ENCODE results near the gene MAGI2.

Gene MAGI2

GRCh38 chr7:79142706-79143105, 310.8 kb downstream of the MAGI2 start:
- TF ChIP-seq CTCF (IDR thresholded peaks at IDR 0.05; ENCODE audit: borderline replicate concordance, control extremely low read depth, extremely low read depth, insufficient read depth, missing control alignments) = no peak

GRCh38 chr7:79141252-79141651, 312.2 kb downstream of the MAGI2 start:
- no peak for TF ChIP-seq CTCF (IDR thresholded peaks at IDR 0.05; ENCODE audit: borderline replicate concordance, control extremely low read depth, extremely low read depth, insufficient read depth, missing control alignments)
- DNase-seq (ENCODE audit: low spot score) = no peak
- in situ Hi-C loops (cut with MboI; ENCODE audit: low sequenced_read_pairs, unreplicated experiment) = no loop called here

More at GRCh38 chr7:79142706-79143105, 310.8 kb downstream of the MAGI2 start:
- DNase-seq (ENCODE audit: low spot score) = no peak
- in situ Hi-C loops (cut with MboI; ENCODE audit: low sequenced_read_pairs, unreplicated experiment) = no loop called here

GRCh38 chr7:79137942-79138341, 315.5 kb downstream of the MAGI2 start:
- in situ Hi-C loops (cut with MboI; ENCODE audit: low sequenced_read_pairs, unreplicated experiment) = no loop called here
- no peak for TF ChIP-seq CTCF (IDR thresholded peaks at IDR 0.05; ENCODE audit: borderline replicate concordance, control extremely low read depth, extremely low read depth, insufficient read depth, missing control alignments)
- DNase-seq (ENCODE audit: low spot score) = no peak

GRCh38 chr7:79132844-79133451, 320.5 kb downstream of the MAGI2 start:
- no peak for DNase-seq (ENCODE audit: low spot score)
- in situ Hi-C loops (cut with MboI; ENCODE audit: low sequenced_read_pairs, unreplicated experiment) = no loop called here
- TF ChIP-seq CTCF (IDR thresholded peaks at IDR 0.05; ENCODE audit: borderline replicate concordance, control extremely low read depth, extremely low read depth, insufficient read depth, missing control alignments) = no peak

GRCh38 chr7:79130715-79131114, 322.8 kb downstream of the MAGI2 start:
- no peak for DNase-seq (ENCODE audit: low spot score)
- TF ChIP-seq CTCF (IDR thresholded peaks at IDR 0.05; ENCODE audit: borderline replicate concordance, control extremely low read depth, extremely low read depth, insufficient read depth, missing control alignments) = no peak
- in situ Hi-C loops (cut with MboI; ENCODE audit: low sequenced_read_pairs, unreplicated experiment) = no loop called here

- in situ Hi-C loops (cut with MboI; ENCODE audit: low sequenced_read_pairs, unreplicated experiment) = no loop called here
- DNase-seq (ENCODE audit: low spot score) = no peak
- no peak for TF ChIP-seq CTCF (IDR thresholded peaks at IDR 0.05; ENCODE audit: borderline replicate concordance, control extremely low read depth, extremely low read depth, insufficient read depth, missing control alignments)
Observed at GRCh38 chr7:79124331-79124730, 329.1 kb downstream of the MAGI2 start.

Measured in GM13976 (cell line).